GM20000 (cell line): Measurements from ENCODE around the gene SIK2.
"Not testable (repeated sequence)": the region's sequence is repeated elsewhere in the genome, so short reads cannot be mapped to it uniquely, and the experiment has no call there.

Experiments used
- DNase-seq: peaks from one replicate; pipeline ENCODE4 v3.0.0; 2012; ENCODE audit warnings: low spot score
- CTCF ChIP-seq: IDR thresholded peaks from 2 replicates; pipeline ENCODE4 v1.5.1; 2012; ENCODE audit warnings: mild to moderate bottlenecking, control low read depth; ENCODE audit errors: extremely low read depth, missing control alignments

The SIK2 gene

DNA sequence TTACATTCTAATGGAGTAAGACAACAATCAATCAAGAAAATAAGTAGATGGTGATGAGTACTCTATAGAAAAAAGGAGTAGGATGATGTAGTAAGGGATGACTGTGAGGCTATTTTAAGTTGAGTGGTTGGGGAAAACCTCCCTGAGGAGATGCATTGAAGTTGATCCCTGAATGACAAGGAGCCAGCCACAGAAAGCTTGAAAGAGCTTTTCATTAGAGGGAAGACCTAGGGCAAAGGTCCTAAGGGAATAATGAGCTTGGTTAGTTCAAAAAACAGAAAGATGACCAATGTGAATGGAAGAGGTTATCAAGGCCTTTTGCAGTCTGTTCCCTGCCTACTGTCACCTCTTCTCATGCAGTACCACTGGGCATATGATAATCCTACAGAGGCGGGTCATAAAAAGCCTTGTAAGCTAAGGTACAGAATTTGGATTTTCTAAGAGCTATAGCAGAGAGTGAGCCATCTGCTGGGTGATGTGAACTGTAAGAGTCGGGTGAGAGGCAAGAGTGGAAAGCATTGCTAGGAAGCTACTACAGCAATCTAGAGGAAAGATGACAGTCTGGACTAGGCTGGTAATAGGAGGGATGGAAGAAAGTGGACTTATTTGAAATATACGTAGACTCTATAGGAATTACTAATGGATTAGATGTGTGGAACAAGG, 160.9 kb downstream of the SIK2 start:
- TF ChIP-seq CTCF: no peak
- no peak for DNase-seq

- no peak for DNase-seq
- no peak for TF ChIP-seq CTCF
These were observed 162.4 kb downstream of the SIK2 start for GRCh38 chr11:111764621-111765020.

GRCh38 chr11:111765320-111765983, 163.2 kb downstream of the SIK2 start:
- peak; percentile 62 for DNase-seq
- TF ChIP-seq CTCF: no peak

GRCh38 chr11:111765984-111766833, 164.0 kb downstream of the SIK2 start, which contains the start of gene PPP2R1B:
TSS of gene PPP2R1B (minus strand) at chr11:111766389. CDS start at chr11:111766361, 28 bp downstream.
- no peak for TF ChIP-seq CTCF
- peak; percentile 98 for DNase-seq

- TF ChIP-seq CTCF: no peak
- DNase-seq: peak; percentile 25
These were observed 164.5 kb downstream of the SIK2 start for GRCh38 chr11:111766834-111767142.

DNA sequence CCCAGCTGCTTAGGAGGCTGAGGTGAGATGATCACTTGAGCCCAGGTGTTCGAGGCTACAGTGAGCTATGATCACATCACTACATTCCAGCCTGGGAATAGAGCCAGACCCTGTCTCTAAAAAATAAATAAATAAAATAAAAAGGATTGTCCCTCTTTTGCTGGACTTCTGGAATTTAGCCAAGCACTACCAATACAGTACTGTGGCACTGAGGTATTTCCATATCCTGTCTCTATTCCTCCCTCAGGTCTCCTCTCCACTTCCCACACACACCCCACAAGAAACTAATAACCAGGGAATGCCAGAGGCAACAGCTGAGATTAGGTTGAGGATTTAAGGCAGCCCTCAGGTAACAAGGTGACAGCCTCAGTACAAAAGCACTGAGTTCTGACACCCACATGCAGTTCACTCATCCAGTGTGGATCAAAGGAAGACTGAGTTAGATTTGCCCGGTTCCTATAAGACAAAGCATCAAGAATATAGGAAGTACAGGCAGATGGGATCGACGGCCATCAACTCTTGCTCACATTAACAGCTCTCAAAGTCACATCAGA, 168.4 kb downstream of the SIK2 start:
- TF ChIP-seq CTCF: no peak
- no peak for DNase-seq

DNA sequence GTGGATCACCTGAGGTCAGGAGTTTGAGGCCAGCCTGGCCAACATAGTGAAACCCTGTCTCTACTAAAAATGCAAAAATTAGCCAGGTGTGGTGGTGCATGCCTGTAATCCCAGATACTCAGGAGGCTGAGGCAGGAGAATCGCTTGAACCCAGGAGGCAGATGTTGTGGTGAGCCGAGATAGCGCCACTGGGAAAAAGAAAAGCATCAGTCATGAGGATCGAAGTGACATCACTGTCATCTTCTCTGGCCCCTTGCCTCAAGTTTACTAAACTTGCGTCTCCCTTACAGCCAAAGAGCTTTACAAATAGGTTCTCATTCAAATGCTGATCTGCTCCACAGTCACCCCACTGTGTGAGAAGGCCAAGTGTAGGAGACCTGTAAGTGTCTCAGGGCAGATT, 169.0 kb downstream of the SIK2 start:
- DNase-seq: not testable (repeated sequence)
